HG03460 (cell line): ENCODE results near the gene GAL3ST1.
"Not testable (repeated sequence)": the region's sequence is repeated elsewhere in the genome, so short reads cannot be mapped to it uniquely, and the experiment has no call there.

Experiments
- ATAC-seq: cut with Tn5 transposase; IDR thresholded peaks from one replicate; pipeline ENCODE4 v1.9.1; 2021; ENCODE audit not compliant: unreplicated experiment

The GAL3ST1 gene

GRCh38 chr22:30574095-30574981 lies at the start of gene GAL3ST1:
Gene GAL3ST1 (minus strand): TSS chr22:30574665. CDS start chr22:30557392, 17,273 bp downstream.
- ATAC-seq, result no peak

GRCh38 chr22:30619909-30620308 lies 45.4 kb upstream of the GAL3ST1 start:
- ATAC-seq, result not testable (repeated sequence)

DNA sequence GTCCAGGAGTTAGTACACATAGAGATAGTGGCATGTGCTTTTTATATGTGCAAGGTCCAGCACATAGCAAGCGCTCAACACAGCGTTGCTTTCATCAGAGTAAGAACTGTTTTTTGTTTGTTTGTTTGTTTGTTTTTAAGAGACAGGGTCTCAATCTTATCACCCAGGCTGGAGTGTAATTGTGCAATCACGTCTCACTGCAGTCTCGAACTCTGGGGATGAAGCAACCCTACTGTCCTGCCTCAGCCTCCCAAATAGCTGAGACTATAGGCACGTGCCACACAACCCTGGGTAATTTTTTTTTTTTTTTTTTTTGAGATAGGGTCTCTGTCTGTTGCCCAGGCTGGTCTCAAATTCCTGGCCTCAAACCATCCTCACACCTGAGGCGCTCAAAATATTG lies 43.4 kb upstream of the GAL3ST1 start:
- no peak for ATAC-seq

DNA sequence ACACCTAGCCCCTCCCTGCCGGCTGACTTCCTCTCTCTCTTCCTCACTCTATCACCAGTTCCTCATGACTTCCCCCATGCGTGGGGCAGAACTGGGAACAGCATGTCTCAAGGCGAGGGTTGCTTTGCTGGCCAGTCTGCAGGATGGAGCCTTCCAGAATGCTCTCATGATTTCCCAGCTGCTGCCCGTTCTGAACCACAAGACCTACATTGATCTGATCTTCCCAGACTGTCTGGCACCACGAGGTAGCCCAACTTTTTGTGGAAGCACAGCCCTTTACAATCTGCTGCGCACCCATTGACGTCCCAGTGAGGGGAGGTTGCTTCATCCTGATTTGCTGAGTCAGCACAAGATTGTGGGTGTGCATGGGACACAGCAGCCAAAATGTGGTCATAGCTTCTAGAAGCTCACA lies 41.1 kb upstream of the GAL3ST1 start:
- ATAC-seq, result no peak

DNA sequence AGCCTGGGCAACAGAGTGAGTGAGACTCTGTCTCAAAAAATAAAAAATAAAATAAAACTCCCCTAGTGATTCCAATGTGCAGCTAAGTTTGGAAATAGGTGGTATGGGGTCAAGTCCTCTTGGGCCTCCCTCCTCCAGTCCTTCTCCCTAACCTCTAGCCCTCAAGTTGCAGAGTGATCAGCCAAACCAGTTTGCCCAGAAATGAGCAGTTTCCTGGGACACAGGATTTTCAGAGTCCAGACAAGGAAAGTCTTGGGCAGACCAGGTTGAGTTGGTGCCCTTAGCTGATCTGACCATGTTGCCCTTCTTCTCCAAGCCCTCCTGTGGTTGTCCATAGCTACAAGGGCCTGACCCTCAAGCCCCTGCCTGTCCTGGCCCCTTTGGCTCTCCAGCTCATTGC lies 40.4 kb upstream of the GAL3ST1 start:
- no peak for ATAC-seq

- ATAC-seq, result no peak
These were observed 39.8 kb upstream of the GAL3ST1 start for GRCh38 chr22:30614268-30614667.

- no peak for ATAC-seq
These were observed 38.3 kb upstream of the GAL3ST1 start for GRCh38 chr22:30612789-30613188.

DNA sequence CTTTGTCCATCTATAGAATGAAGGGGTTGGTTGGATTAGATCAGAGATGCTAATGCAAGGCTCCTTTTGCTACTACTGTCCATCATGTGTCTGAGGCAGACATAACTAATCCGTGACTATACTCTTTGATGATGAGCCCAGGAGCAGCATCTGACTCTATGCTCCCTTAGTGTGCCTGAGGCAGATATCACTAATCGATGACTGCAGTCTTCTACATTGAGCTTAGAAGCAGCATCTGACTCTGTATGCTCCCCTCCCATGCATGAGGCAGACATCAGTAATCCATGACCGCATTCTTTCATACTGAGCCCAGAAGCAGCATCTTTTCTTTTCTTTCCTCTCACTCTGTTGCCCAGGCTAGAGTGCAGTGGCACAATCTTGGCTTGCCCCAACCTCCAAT lies 36.7 kb upstream of the GAL3ST1 start:
- ATAC-seq, result no peak

DNA sequence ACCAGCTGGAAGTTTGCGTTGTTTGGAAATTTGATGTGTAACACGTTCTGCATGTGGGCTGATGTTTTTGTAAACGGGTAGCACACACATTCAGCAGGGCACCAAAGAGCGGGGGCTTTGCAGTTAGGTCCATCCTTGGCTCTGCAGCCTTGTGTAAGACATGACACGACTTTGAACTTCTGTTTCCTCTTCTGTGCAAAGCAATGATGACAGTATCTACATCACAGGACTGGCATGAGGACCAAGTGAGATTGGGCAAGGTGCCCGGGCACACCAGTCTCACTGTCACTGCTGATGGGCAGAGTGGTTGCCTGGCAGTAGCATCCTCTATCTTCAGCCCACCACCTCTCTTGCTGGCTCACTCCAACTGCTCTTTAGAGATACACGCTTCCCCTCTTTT lies 35.8 kb upstream of the GAL3ST1 start:
- ATAC-seq, result no peak

DNA sequence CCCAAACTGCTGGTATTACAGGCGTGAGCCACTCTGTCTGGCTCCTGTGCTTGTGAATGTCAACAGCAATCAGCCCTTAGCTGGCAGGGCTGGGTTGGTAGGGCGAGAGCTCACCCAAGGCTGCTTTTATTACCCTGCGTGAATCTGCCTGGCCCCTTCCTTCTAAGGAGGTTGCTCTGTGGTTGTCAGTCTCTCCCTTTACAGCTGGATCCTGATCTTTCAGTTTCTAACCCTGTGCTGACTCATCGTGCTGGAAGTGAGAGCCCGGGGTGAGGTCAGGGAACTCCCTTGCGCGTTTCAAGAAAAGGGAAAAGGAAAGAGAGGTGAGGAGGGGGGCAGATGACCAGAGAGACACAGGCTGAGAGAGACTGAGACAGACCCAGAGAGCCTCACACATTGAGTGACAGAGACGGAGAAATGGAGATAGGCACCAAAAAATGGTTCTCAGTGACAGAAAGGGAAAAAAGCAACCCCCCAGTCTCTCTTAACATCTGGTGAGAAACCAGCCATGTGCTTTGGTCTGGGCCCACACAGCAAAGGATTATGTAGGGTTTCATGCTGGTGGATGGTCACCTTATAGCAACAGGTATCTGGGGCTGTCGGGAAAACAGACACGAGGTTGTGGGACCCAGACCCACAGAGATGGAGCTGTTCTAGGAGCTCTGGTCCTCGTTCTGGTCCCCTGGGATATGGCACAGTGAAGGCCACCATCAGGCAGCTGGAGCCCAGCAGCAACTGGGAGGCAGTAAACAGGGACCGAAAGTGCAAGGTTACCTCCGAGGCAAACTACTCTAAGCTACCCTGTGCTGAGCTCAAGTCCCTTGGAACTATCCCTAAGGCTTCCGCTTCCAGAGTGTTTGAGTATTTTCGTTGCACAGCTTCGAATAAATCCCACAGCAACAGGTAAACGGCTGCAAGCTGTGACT lies 35.1 kb upstream of the GAL3ST1 start:
- ATAC-seq, result no peak

GRCh38 chr22:30607939-30608338 lies 33.5 kb upstream of the GAL3ST1 start:
- ATAC-seq, result no peak

GRCh38 chr22:30607300-30607930 lies 33.0 kb upstream of the GAL3ST1 start:
- no peak for ATAC-seq

GRCh38 chr22:30606455-30607299 lies 32.2 kb upstream of the GAL3ST1 start, which contains the start of gene TCN2:
Gene TCN2 (plus strand): TSS chr22:30607174. CDS start chr22:30607332, 158 bp downstream.
- no peak for ATAC-seq

DNA sequence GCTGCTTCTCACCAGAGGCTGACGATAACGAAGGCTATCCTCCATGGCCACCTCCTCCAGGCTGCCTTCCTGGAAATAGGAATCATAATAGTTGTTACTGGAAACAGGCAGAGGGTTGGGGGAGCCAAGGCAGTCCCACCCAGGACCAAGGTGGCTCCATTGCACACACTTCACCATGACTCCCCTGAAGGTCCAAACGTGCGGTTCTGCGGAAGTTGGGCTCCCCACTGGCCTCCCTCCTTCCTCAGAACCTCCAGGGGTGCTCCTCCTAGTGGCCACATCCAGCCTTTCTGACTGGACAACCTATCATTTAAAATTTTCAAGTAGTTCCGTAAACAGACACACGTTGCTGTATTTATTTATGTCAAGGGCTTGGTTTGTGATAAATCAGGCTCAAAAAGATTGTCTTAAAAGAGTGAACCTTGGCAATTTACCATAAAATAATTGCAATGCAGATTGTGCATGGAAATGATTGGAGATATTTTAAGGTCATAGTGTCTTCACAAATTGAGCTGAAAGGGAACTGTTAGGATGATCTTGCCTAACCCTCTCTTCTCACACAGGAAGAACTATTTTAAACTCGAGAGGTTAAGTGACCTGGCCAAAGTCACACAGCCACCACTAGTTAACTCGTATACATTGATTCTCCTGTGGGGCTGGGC lies 31.1 kb upstream of the GAL3ST1 start:
- no peak for ATAC-seq

DNA sequence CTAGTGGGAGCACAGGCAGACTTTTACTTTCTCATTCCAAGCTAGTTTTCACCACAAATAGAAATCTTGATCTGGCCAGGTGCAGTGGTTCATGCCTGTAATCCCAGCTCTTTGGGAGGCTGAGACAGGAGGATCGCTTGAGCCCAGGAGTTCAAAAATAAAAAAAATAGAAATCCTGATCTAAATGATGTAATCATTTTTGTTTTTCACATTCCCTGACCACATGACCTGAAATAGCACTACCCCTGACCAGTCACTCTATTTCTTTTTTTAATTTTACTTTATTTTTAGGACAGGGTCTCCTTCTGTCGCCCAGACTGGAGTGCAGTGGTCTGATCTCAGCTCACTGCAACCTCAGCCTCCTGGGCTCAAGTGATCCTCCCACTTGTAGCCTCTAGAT lies 30.3 kb upstream of the GAL3ST1 start:
- no peak for ATAC-seq

- ATAC-seq, result no peak
These were observed 29.3 kb upstream of the GAL3ST1 start for GRCh38 chr22:30603801-30604200.

- no peak for ATAC-seq
These were observed 27.6 kb upstream of the GAL3ST1 start for GRCh38 chr22:30602049-30602448.

DNA sequence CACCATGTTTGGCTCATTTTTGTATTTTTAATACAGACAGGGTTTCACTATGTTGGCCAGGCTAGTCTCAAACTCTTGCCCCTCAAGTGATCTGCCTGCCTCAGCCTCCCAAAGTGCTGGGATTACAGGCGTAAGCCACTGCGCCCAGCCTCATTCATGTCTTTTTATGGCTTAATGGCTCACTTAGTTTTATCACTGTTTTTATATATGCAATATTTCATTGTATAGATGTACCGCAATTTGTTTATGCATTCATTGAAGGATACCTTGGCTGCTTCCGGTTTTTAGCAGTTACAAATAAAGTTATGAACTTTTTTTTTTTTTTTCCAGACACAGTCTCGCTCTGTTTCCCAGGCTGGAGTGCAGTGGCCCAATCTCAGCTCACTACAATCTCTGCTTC lies 27.0 kb upstream of the GAL3ST1 start:
- ATAC-seq, result no peak

- ATAC-seq, result no peak
These were observed 26.5 kb upstream of the GAL3ST1 start for GRCh38 chr22:30600921-30601320.

DNA sequence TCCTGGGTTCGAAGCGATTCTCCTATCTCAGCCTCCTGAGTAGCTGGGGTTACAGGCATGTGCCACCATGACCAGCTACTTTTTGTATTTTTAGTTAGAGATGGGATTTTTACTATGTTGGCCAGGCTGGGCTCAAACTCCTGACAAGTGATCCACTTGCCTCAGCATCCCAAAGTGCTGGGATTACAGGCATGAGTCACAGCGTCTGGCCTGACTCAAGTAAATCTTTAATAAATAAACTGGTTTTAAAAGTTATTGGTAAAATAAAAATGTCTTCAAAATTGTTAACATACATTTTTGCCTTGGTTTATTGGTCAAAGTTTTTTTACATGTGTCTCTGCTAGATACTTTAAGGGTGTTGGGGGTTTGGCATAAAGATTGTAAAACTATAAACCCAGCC lies 24.5 kb upstream of the GAL3ST1 start:
- no peak for ATAC-seq
